Measurements from ENCODE around the gene MFGE8.

Gene MFGE8

GRCh38 chr15:88918738-88919137, 5.6 kb upstream of the MFGE8 start:
- TF ChIP-seq TAF1 (IDR thresholded peaks at IDR 0.05; ENCODE audit: borderline replicate concordance, insufficient read depth, low read length) (no peak), POLR2AphosphoS5 (IDR thresholded peaks at IDR 0.05; ENCODE audit: low read depth, low read length) (no peak)

GRCh38 chr15:88917760-88918159, 4.6 kb upstream of the MFGE8 start:
- TF ChIP-seq POLR2AphosphoS5 (IDR thresholded peaks at IDR 0.05; ENCODE audit: low read depth, low read length) (no peak), FOXP2 (optimal IDR thresholded peaks at IDR 0.05; ENCODE audit: borderline replicate concordance, extremely low read depth, extremely low read length, insufficient read depth) (no peak), SIN3A (IDR thresholded peaks at IDR 0.05; ENCODE audit: borderline replicate concordance, insufficient read depth, low read length) (no peak), TAF1 (IDR thresholded peaks at IDR 0.05; ENCODE audit: borderline replicate concordance, insufficient read depth, low read length) (no peak)
- TF ChIP-seq, protein P1, sequence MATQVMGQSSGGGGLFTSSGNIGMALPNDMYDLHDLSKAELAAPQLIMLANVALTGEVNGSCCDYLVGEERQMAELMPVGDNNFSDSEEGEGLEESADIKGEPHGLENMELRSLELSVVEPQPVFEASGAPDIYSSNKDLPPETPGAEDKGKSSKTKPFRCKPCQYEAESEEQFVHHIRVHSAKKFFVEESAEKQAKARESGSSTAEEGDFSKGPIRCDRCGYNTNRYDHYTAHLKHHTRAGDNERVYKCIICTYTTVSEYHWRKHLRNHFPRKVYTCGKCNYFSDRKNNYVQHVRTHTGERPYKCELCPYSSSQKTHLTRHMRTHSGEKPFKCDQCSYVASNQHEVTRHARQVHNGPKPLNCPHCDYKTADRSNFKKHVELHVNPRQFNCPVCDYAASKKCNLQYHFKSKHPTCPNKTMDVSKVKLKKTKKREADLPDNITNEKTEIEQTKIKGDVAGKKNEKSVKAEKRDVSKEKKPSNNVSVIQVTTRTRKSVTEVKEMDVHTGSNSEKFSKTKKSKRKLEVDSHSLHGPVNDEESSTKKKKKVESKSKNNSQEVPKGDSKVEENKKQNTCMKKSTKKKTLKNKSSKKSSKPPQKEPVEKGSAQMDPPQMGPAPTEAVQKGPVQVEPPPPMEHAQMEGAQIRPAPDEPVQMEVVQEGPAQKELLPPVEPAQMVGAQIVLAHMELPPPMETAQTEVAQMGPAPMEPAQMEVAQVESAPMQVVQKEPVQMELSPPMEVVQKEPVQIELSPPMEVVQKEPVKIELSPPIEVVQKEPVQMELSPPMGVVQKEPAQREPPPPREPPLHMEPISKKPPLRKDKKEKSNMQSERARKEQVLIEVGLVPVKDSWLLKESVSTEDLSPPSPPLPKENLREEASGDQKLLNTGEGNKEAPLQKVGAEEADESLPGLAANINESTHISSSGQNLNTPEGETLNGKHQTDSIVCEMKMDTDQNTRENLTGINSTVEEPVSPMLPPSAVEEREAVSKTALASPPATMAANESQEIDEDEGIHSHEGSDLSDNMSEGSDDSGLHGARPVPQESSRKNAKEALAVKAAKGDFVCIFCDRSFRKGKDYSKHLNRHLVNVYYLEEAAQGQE (IDR thresholded peaks at IDR 0.05; ENCODE audit: insufficient read depth in 1 of 2, low read depth in 2 of 2, low read length in 2 of 2) = no peak

DNA sequence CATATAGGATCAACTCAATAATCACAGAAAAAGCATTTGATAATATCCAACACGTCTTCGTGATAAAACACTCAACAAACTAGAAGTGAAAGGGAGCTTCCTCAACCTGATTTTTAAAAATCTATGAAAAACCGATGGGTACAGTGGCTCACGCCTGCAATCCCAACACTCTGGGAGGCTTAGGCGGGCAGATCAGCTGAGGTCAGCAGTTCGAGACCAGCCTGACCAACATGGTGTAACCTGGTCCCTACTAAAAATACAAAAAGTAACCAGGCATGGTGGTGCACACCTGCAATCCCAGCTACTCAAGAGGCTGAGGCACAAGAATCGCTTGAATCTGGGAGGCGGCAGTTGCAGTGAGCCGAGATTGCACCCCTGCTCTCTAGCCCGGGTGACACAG, 2.2 kb upstream of the MFGE8 start:
- TF ChIP-seq POLR2AphosphoS5 (IDR thresholded peaks at IDR 0.05; ENCODE audit: low read depth, low read length) (no peak), SIN3A (IDR thresholded peaks at IDR 0.05; ENCODE audit: borderline replicate concordance, insufficient read depth, low read length) (no peak), FOXP2 (optimal IDR thresholded peaks at IDR 0.05; ENCODE audit: borderline replicate concordance, extremely low read depth, extremely low read length, insufficient read depth) (no peak), TAF1 (IDR thresholded peaks at IDR 0.05; ENCODE audit: borderline replicate concordance, insufficient read depth, low read length) (no peak)
- TF ChIP-seq, protein P1 (IDR thresholded peaks at IDR 0.05; ENCODE audit: insufficient read depth in 1 of 2, low read depth in 2 of 2, low read length in 2 of 2) = no peak

DNA sequence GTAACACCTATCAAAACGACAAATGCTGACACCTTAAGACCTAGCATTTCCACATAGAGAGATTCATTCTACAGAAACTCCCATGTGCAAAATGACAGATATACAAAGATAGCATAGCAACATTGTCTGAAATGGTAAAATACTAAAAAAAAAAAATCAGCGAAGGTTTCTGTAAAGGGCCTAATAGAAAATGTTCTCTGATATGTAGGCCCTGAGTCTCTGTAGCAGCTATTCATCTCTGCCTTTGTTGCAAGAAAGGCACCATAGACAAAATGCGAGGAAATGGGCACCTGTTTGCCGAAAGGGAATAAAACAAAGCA, 631 bp upstream of the MFGE8 start:
- TF ChIP-seq FOXP2 (optimal IDR thresholded peaks at IDR 0.05; ENCODE audit: borderline replicate concordance, extremely low read depth, extremely low read length, insufficient read depth) = no peak
- TF ChIP-seq POLR2AphosphoS5 (IDR thresholded peaks at IDR 0.05; ENCODE audit: low read depth, low read length) = no peak
- TF ChIP-seq, protein P1 (IDR thresholded peaks at IDR 0.05; ENCODE audit: insufficient read depth in 1 of 2, low read depth in 2 of 2, low read length in 2 of 2) = no peak
- no peak for TF ChIP-seq SIN3A (IDR thresholded peaks at IDR 0.05; ENCODE audit: borderline replicate concordance, insufficient read depth, low read length)
- no peak for TF ChIP-seq TAF1 (IDR thresholded peaks at IDR 0.05; ENCODE audit: borderline replicate concordance, insufficient read depth, low read length)

DNA sequence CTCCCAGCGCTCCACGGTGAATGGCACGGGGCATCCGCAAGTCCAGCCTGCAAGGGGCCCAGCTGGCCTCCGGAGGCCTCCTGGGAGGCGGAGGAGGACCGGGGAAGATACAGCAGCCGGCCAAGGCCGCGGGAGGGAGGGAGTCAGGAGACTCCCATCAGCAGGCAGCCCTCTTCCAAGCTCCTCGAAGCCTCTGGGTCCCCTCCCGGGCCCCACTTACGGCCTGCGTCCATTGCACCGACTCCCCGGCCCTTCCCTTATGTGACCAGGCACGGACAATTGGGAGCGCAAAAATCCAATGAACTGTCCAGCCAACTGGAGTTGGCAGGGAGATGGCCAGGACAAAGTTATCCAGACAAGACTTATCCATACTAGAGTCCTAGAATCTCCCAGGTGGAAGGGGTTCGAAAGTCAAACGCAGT, 668 bp downstream of the MFGE8 start:
- no peak for TF ChIP-seq POLR2AphosphoS5 (IDR thresholded peaks at IDR 0.05; ENCODE audit: low read depth, low read length)

DNA sequence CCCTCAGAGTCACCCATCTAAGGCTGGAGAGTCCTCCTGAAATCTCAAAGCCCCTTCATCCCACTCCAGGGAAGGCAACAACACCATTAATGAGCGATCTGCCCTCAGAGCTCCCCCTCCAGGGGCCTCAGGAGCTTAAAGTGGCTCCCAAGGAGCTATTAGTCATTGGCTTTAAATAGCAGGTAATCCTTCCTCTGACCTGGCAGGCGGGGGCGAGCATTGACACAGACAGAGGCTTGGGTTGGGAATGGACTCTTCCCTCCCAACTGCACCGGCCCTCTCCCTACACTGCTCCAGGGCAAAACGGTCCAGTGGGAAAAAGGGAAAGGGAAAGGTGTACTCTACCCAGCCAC, 1.4 kb downstream of the MFGE8 start:
- no peak for TF ChIP-seq POLR2AphosphoS5 (IDR thresholded peaks at IDR 0.05; ENCODE audit: low read depth, low read length)
- no peak for TF ChIP-seq SIN3A (IDR thresholded peaks at IDR 0.05; ENCODE audit: borderline replicate concordance, insufficient read depth, low read length)
- no peak for TF ChIP-seq TAF1 (IDR thresholded peaks at IDR 0.05; ENCODE audit: borderline replicate concordance, insufficient read depth, low read length)
- TF ChIP-seq FOXP2 (optimal IDR thresholded peaks at IDR 0.05; ENCODE audit: borderline replicate concordance, extremely low read depth, extremely low read length, insufficient read depth) = no peak
- TF ChIP-seq, protein P1 (IDR thresholded peaks at IDR 0.05; ENCODE audit: insufficient read depth in 1 of 2, low read depth in 2 of 2, low read length in 2 of 2) = no peak

Data from PFSK-1 (cell line).